Measurements from ENCODE around the gene ACSF2.

The ACSF2 gene

GRCh38 chr17:50386510-50386909 is 39.5 kb upstream of the ACSF2 start:
- no peak for TF ChIP-seq CTCF (conservative IDR thresholded peaks at IDR 0.05)
- no peak overlapping the region for H3K27ac ChIP-seq

- TF ChIP-seq CTCF (conservative IDR thresholded peaks at IDR 0.05), result no peak
- no peak overlapping the region for H3K27ac ChIP-seq
These were observed 37.3 kb upstream of the ACSF2 start for GRCh38 chr17:50388728-50389127.

GRCh38 chr17:50389534-50389933 is 36.5 kb upstream of the ACSF2 start:
- H3K27ac ChIP-seq, result peak overlapping the region; percentile 76

GRCh38 chr17:50392621-50393020 is 33.4 kb upstream of the ACSF2 start:
- H3K27ac ChIP-seq, result peak overlapping the region; percentile 76
- no peak for TF ChIP-seq CTCF (conservative IDR thresholded peaks at IDR 0.05)

More at GRCh38 chr17:50389534-50389933, 36.5 kb upstream of the ACSF2 start:
- no peak for TF ChIP-seq CTCF (conservative IDR thresholded peaks at IDR 0.05)

- TF ChIP-seq CTCF (conservative IDR thresholded peaks at IDR 0.05), result no peak
- H3K27ac ChIP-seq, result peak overlapping the region; percentile 76; the same call in 1 of the 2 replicates
These were observed 32.3 kb upstream of the ACSF2 start for GRCh38 chr17:50393700-50394099.

GRCh38 chr17:50394711-50395110 is 31.3 kb upstream of the ACSF2 start:
- H3K27ac ChIP-seq, result peak overlapping the region; percentile 4; the same call in 1 of the 2 replicates
- no peak for TF ChIP-seq CTCF (conservative IDR thresholded peaks at IDR 0.05)

GRCh38 chr17:50396261-50397110 is 29.5 kb upstream of the ACSF2 start:
- H3K27ac ChIP-seq, result peak overlapping the region; percentile 88
- TF ChIP-seq CTCF (conservative IDR thresholded peaks at IDR 0.05), result no peak

Data from VCaP (cell line).